Cardiac muscle cell (in vitro differentiated cells and primary cell): ENCODE data around the gene NFASC. TPM values are rescaled to one million over a fixed set of nuclear protein-coding genes. Genes with fewer than 3 reads are reported as not detected.

Experiments
- DNase-seq, 2 donors: peaks; one replicate each; pipeline versions ENCODE4 v3.0.0 to v3.0.0-alpha.2; 2010 to 2017; ENCODE audit warnings: low read depth in 1 of 2, low spot score in 1 of 2
- H3K27ac ChIP-seq: fragments of 200-600 bp; sonication (generic); 2 replicates; pipeline ENCODE4 v1.5.1; 2016
- H3K27me3 ChIP-seq: fragments of 200-600 bp; sonication (generic); 2 replicates; pipeline ENCODE4 v1.6.0; 2016; ENCODE audit warnings: control low read depth
- H3K36me3 ChIP-seq: fragments of 200-600 bp; sonication (generic); 2 replicates; pipeline ENCODE4 v1.5.1; 2016; ENCODE audit warnings: control low read depth
- H3K4me1 ChIP-seq: fragments of 200-600 bp; sonication (generic); 2 replicates; pipeline ENCODE4 v1.8.1; 2017; ENCODE audit warnings: low read depth, mild to moderate bottlenecking, mixed run types
- H3K4me3 ChIP-seq: fragments of 200-600 bp; sonication (generic); 2 replicates; pipeline ENCODE4 v1.5.1; 2016; ENCODE audit warnings: mild to moderate bottlenecking
- H3K9me3 ChIP-seq: fragments of 200-600 bp; sonication (generic); 2 replicates; pipeline ENCODE4 v1.5.1; 2017; ENCODE audit warnings: low read depth, mild to moderate bottlenecking, control low read depth
- polyA plus RNA-seq: library from polyadenylated mRNA; unstranded; fragments of >200 nt; fragmentation: Nextera tagmentation; extraction: Ambion mirVana; gene quantifications from 2 replicates; pipeline ENCODE4 v1.2.1, GENCODE V29; 2016
- total RNA-seq: library from RNA; depleted of rRNA; stranded (reverse); fragments of >200 nt; gene quantifications from 2 replicates; pipeline ENCODE4 v1.2.3, GENCODE V29; 2016
- TF ChIP-seq, protein P1 (sequence below): IDR thresholded peaks from 2 replicates; pipeline ENCODE4 v1.5.1; 2012; ENCODE audit warnings: low read depth, mild to moderate bottlenecking, low read length

NFASC gene
- total and polyA plus RNA-seq, 2 experiments from 2014 or later, result 0.63 TPM; not detected in 1

DNA sequence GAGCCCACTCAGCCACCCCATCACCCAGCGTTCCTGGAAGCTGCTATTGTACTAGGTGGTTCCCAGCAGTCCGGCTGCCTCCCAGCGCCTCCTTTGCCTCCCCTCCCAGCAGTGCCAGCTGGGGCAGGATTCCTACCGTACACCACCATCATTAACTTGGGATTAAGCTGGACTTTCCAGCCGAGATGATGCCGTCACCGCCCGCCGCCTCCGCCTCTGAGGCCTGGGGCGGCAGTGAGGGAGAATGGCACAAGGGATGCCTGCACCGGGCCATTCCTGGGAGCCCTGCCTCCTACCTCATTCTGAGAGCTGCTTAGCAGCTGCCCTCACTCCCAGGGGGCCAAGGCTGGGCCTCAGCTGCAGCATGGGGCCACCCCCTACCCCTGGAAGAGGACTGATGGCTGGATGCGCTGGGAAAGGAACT, 185.5 kb downstream of the NFASC start:
- no peak for DNase-seq
- H3K4me3 ChIP-seq, result no peak overlapping the region
- H3K4me1 ChIP-seq, result no peaks in the 10 kb centered on the region
- no peak overlapping the region for H3K27ac ChIP-seq
- H3K9me3 ChIP-seq, result no peaks in the 10 kb centered on the region
- H3K27me3 ChIP-seq, result peaks cover 10% of the 10 kb centered on the region
- no peaks in the 10 kb centered on the region for H3K36me3 ChIP-seq
- TF ChIP-seq, protein P1, sequence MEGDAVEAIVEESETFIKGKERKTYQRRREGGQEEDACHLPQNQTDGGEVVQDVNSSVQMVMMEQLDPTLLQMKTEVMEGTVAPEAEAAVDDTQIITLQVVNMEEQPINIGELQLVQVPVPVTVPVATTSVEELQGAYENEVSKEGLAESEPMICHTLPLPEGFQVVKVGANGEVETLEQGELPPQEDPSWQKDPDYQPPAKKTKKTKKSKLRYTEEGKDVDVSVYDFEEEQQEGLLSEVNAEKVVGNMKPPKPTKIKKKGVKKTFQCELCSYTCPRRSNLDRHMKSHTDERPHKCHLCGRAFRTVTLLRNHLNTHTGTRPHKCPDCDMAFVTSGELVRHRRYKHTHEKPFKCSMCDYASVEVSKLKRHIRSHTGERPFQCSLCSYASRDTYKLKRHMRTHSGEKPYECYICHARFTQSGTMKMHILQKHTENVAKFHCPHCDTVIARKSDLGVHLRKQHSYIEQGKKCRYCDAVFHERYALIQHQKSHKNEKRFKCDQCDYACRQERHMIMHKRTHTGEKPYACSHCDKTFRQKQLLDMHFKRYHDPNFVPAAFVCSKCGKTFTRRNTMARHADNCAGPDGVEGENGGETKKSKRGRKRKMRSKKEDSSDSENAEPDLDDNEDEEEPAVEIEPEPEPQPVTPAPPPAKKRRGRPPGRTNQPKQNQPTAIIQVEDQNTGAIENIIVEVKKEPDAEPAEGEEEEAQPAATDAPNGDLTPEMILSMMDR, result no peak

DNA sequence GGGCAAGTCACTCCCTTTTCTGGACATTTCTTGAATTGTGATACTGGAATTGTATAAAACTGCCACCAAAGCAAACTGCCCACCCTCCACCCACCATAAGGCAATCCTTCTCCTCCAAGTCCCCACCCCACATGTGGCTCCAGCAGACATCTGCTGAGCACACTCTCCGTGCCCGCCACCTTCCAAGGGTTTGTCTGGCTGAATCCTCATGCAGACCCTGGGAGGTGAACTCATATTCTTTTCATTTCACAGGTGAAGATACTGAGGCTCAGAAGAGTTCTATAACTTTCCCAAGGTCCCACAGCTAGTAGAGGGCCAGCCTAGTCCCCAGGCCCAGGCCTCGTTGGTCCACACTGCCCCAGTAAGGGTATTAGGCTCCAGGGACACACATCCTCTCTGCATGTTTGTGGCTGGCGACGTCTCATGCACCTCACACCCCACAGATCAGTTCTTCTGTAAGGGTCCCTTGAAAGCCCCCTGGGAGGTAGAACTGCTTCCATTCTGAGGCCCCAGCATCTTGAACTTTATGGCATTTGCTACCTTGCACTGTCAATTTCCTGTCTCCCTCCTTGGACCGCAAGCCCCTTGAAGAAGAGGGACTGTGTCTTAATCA, 186.4 kb downstream of the NFASC start:
- TF ChIP-seq, protein P1, result no peak
- H3K27me3 ChIP-seq, result peaks cover 10% of the 10 kb centered on the region
- H3K27ac ChIP-seq, result no peak overlapping the region
- no peaks in the 10 kb centered on the region for H3K4me1 ChIP-seq
- H3K4me3 ChIP-seq, result no peak overlapping the region
- DNase-seq, result no peak
- H3K36me3 ChIP-seq, result no peaks in the 10 kb centered on the region
- H3K9me3 ChIP-seq, result no peaks in the 10 kb centered on the region

DNA sequence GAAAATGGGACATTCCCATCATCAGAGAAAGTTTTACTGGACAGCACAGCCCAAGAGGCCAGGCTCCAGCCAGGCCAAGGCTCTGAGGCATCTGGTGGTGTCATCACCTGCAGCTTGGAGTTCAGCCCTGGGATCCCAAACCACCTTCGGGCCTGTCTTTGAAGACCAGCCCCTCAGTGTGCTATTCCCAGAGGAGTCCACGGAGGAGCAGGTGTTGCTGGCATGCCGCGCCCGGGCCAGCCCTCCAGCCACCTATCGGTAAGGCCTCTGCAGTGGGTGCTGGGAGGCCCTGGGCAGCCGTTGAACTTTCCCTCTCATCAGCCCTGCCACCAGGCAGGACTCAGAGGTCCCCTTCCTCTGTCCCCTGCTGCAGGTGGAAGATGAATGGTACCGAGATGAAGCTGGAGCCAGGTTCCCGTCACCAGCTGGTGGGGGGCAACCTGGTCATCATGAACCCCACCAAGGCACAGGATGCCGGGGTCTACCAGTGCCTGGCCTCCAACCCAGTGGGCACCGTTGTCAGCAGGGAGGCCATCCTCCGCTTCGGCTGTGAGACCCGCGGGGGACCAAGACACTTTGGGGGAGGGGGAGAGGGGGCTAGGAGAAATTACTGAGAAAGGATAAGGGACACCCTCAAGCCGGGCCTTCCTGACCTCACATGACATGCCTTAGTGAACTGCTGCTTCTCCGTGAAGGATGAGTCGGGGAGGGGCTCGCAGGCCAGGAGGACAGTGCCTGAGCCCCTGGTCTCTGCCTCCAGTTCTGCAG, 187.3 kb downstream of the NFASC start:
- Histone ChIP-seq H3K4me3 (no peak overlapping the region), H3K4me1 (no peaks in the 10 kb centered on the region), H3K36me3 (no peaks in the 10 kb centered on the region), H3K27me3 (peaks cover 10% of the 10 kb centered on the region), H3K27ac (no peak overlapping the region), H3K9me3 (no peaks in the 10 kb centered on the region)
- TF ChIP-seq, protein P1, result no peak
- no peak for DNase-seq

DNA sequence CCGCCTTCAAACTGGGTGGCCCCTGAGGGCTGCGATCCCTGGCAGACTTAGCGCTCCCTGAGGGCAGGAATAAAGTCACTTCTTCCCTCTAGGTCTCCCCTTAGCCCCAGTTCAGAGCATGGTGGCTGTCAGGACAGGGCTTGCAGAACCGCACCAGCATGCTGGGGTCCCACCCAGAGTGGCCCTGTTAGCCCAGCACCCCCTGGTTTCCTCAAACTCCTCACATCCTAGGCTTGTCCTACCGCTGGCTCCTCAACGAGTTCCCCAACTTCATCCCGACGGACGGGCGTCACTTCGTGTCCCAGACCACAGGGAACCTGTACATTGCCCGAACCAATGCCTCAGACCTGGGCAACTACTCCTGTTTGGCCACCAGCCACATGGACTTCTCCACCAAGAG, 188.2 kb downstream of the NFASC start:
- Histone ChIP-seq H3K27me3 (peaks cover 10% of the 10 kb centered on the region), H3K9me3 (no peaks in the 10 kb centered on the region), H3K4me1 (no peaks in the 10 kb centered on the region), H3K4me3 (no peak overlapping the region), H3K27ac (no peak overlapping the region), H3K36me3 (no peaks in the 10 kb centered on the region)
- DNase-seq, result no peak
- TF ChIP-seq, protein P1, result no peak

DNA sequence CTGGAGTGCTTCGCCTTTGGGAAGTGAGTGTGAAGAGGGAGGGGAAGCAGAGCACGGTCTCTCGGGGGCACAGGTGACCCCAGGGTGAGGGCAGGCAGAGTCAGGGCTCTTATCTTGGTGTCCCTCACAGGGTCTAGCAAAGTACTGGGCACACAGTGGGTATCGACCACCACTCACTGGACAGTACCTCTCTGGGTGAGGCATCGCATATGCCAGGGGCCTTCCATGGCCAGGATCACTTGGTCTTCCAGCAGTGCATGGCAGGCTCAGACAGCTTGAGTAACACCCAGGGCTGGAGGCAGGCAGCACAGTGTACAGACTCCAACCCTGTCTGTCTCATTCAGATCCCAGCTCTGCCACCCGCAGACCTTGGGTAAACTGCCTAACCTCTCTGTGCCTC, 189.0 kb downstream of the NFASC start:
- no peaks in the 10 kb centered on the region for H3K9me3 ChIP-seq
- DNase-seq, result no peak
- H3K4me1 ChIP-seq, result no peaks in the 10 kb centered on the region
- H3K27me3 ChIP-seq, result peaks cover 6% of the 10 kb centered on the region
- H3K27ac ChIP-seq, result no peak overlapping the region
- H3K4me3 ChIP-seq, result no peak overlapping the region
- TF ChIP-seq, protein P1, result no peak
- no peaks in the 10 kb centered on the region for H3K36me3 ChIP-seq
